Transverse colon (tissue), 4 donors: ENCODE data around the gene KRTAP10-11.

Experiments used
- CTCF ChIP-seq, 5 experiments: fragments of 200-600 bp in 3 of 5; fragments of 450-650 bp in 2 of 5; sonication (generic) in 3 of 5; IDR thresholded peaks; 1 replicate in 2 of 5; 2 replicates in 3 of 5; pipeline ENCODE4 v1.5.1; 2016 to 2017; ENCODE audit warnings: antibody characterized with exemption in 5 of 5, inconsistent platforms in 3 of 5, mild to moderate bottlenecking in 2 of 5, moderate library complexity in 1 of 5
- EP300 ChIP-seq: sonication (generic); formaldehyde crosslinking; IDR thresholded peaks from one replicate; pipeline ENCODE4 v1.6.1; 2017; ENCODE audit warnings: antibody characterized with exemption, low read depth
- POLR2A ChIP-seq: fragments of 450-650 bp; IDR thresholded peaks from one replicate; pipeline ENCODE4 v1.6.1; 2016; ENCODE audit warnings: antibody characterized with exemption, mild to moderate bottlenecking, moderate library complexity
- POLR2AphosphoS5 ChIP-seq, 3 donors: sonication (generic); formaldehyde crosslinking; IDR thresholded peaks; one replicate each; pipeline ENCODE4 v1.6.1; 2016; ENCODE audit warnings: antibody characterized with exemption in 3 of 3

GRCh38 chr21:44677881-44678280 lies 31.7 kb downstream of the KRTAP10-11 start:
- TF ChIP-seq CTCF (IDR thresholded peaks at IDR 0.05) (no peak), EP300 (no peak), POLR2A (no peak), POLR2AphosphoS5 (IDR thresholded peaks at IDR 0.05) (no peak)
